ENCODE measurements around the gene SMIM43. TPM values are rescaled to one million over a fixed set of nuclear protein-coding genes. Genes with fewer than 3 reads are reported as not detected.

Gene SMIM43
- total RNA-seq, 1 experiment from 2014 or later = not detected

- H3K27ac ChIP-seq (ENCODE audit: low read length) = no peak overlapping the region
- intact Hi-C loops (cut with micrococcal nuclease) = no loop called here
- DNase-seq (no peak), ATAC-seq (no peak)
- H3K4me1 ChIP-seq (ENCODE audit: insufficient read depth, low read length) = no peaks in the 10 kb centered on the region
- no peaks in the 10 kb centered on the region for H3K9me3 ChIP-seq (ENCODE audit: low read length)
- no peaks in the 10 kb centered on the region for H3K36me3 ChIP-seq (ENCODE audit: low read depth, low read length)
- no peak overlapping the region for H3K4me3 ChIP-seq (ENCODE audit: low read length)
- H3K27me3 ChIP-seq (ENCODE audit: low read length) = no peaks in the 10 kb centered on the region
- TF ChIP-seq EZH2 (IDR thresholded peaks at IDR 0.05; ENCODE audit: low read length, unreplicated experiment) = no peak
- TF ChIP-seq EZH2phosphoT487 (IDR thresholded peaks at IDR 0.05; ENCODE audit: borderline replicate concordance, low read length) = no peak
- TF ChIP-seq CTCF (conservative IDR thresholded peaks at IDR 0.05; ENCODE audit: low read depth, low read length) = no peak
- no peak overlapping the region for H2AFZ ChIP-seq (ENCODE audit: low read length)
- ChIA-PET CTCF (interaction anchor here (0.7 kb wide), 1 partner anchor 585 kb away, joined by 3 read pairs; no protein-coding TSS in a partner anchor), POLR2A (ENCODE audit: unreplicated experiment) (no interaction called here)
- no peaks in the 10 kb centered on the region for H3K9me2 ChIP-seq (replicated peaks; ENCODE audit: low read length)
- no peaks in the 10 kb centered on the region for H3K79me2 ChIP-seq (ENCODE audit: low read length)
- H3K9ac ChIP-seq (ENCODE audit: low read length) = no peak overlapping the region
- H3F3A ChIP-seq (ENCODE audit: low read length, unreplicated experiment) = no peaks in the 10 kb centered on the region
- H4K20me1 ChIP-seq (ENCODE audit: low read length) = no peaks in the 10 kb centered on the region
- no peak overlapping the region for H3K4me2 ChIP-seq (ENCODE audit: low read length)
- no TSS peak for BruUV-seq (replicated peaks)
Observed at GRCh38 chr4:121776610-121777401, 11.8 kb upstream of the SMIM43 start.

GRCh38 chr4:121773883-121774282 lies 8.9 kb upstream of the SMIM43 start:
- no peaks in the 10 kb centered on the region for H3K9me3 ChIP-seq (ENCODE audit: low read length)
- no peaks in the 10 kb centered on the region for H3K79me2 ChIP-seq (ENCODE audit: low read length)
- no peaks in the 10 kb centered on the region for H3K27me3 ChIP-seq (ENCODE audit: low read length)
- no peaks in the 10 kb centered on the region for H3K36me3 ChIP-seq (ENCODE audit: low read depth, low read length)
- TF ChIP-seq CTCF (conservative IDR thresholded peaks at IDR 0.05; ENCODE audit: low read depth, low read length) = no peak
- TF ChIP-seq EZH2 (IDR thresholded peaks at IDR 0.05; ENCODE audit: low read length, unreplicated experiment) = no peak
- no peak for TF ChIP-seq EZH2phosphoT487 (IDR thresholded peaks at IDR 0.05; ENCODE audit: borderline replicate concordance, low read length)
- H3K4me3 ChIP-seq (ENCODE audit: low read length) = no peak overlapping the region
- H3K9ac ChIP-seq (ENCODE audit: low read length) = no peak overlapping the region
- POLR2A ChIA-PET (ENCODE audit: unreplicated experiment) = no interaction called here
- no peaks in the 10 kb centered on the region for H4K20me1 ChIP-seq (ENCODE audit: low read length)
- no peak for ATAC-seq
- H3F3A ChIP-seq (ENCODE audit: low read length, unreplicated experiment) = no peaks in the 10 kb centered on the region
- CTCF ChIA-PET = no interaction called here
- H3K27ac ChIP-seq (ENCODE audit: low read length) = no peak overlapping the region
- BruUV-seq (replicated peaks) = no TSS peak
- H3K9me2 ChIP-seq (replicated peaks; ENCODE audit: low read length) = no peaks in the 10 kb centered on the region
- no peak overlapping the region for H2AFZ ChIP-seq (ENCODE audit: low read length)
- H3K4me2 ChIP-seq (ENCODE audit: low read length) = no peak overlapping the region
- intact Hi-C loops (cut with micrococcal nuclease) = no loop called here
- no peaks in the 10 kb centered on the region; the same call in 1 of the 2 replicates for H3K4me1 ChIP-seq (ENCODE audit: insufficient read depth, low read length)
- DNase-seq = no peak

- no TSS peak for BruUV-seq (replicated peaks)
- no peak for TF ChIP-seq CTCF (conservative IDR thresholded peaks at IDR 0.05; ENCODE audit: low read depth, low read length)
- no peak overlapping the region for H3K27ac ChIP-seq (ENCODE audit: low read length)
- H3K4me3 ChIP-seq (ENCODE audit: low read length) = no peak overlapping the region
- no peaks in the 10 kb centered on the region for H4K20me1 ChIP-seq (ENCODE audit: low read length)
- no peak for DNase-seq
- H3F3A ChIP-seq (ENCODE audit: low read length, unreplicated experiment) = no peaks in the 10 kb centered on the region
- H3K4me1 ChIP-seq (ENCODE audit: insufficient read depth, low read length) = no peaks in the 10 kb centered on the region; the same call in 1 of the 2 replicates
- H3K27me3 ChIP-seq (ENCODE audit: low read length) = no peaks in the 10 kb centered on the region
- no peak overlapping the region for H2AFZ ChIP-seq (ENCODE audit: low read length)
- ChIA-PET POLR2A (ENCODE audit: unreplicated experiment) (no interaction called here), CTCF (no interaction called here)
- no peak for ATAC-seq
- no peaks in the 10 kb centered on the region for H3K79me2 ChIP-seq (ENCODE audit: low read length)
- H3K9ac ChIP-seq (ENCODE audit: low read length) = no peak overlapping the region
- intact Hi-C loops (cut with micrococcal nuclease) = no loop called here
- H3K4me2 ChIP-seq (ENCODE audit: low read length) = no peak overlapping the region
- no peaks in the 10 kb centered on the region for H3K9me3 ChIP-seq (ENCODE audit: low read length)
- H3K9me2 ChIP-seq (replicated peaks; ENCODE audit: low read length) = no peaks in the 10 kb centered on the region
- no peaks in the 10 kb centered on the region for H3K36me3 ChIP-seq (ENCODE audit: low read depth, low read length)
Observed at GRCh38 chr4:121771869-121772268, 6.9 kb upstream of the SMIM43 start.

Data from PC-3 (cell line).